ENCODE measurements around the gene SPDYC.

SPDYC gene

GRCh38 chr11:65170058-65170534 lies at the start of gene SPDYC:
SPDYC (plus strand) TSS chr11:65170233; CDS start chr11:65171358, 1,125 bp downstream.
- ATAC-seq = no peak

- no peak for ATAC-seq
Observed at GRCh38 chr11:65120831-65121230, 49.2 kb upstream of the SPDYC start.

GRCh38 chr11:65121447-65121864 lies 48.6 kb upstream of the SPDYC start:
- no peak for ATAC-seq

- peak; percentile 87 to 88 for ATAC-seq
Observed at GRCh38 chr11:65121865-65122696, 48.0 kb upstream of the SPDYC start, which contains the start of the genes FAU and MRPL49. FAU (minus strand) TSS chr11:65122134; CDS start chr11:65121813, 321 bp downstream. MRPL49 (plus strand) TSS chr11:65122321; CDS start chr11:65122347, 26 bp downstream.

GRCh38 chr11:65124480-65125196 lies 45.4 kb upstream of the SPDYC start:
- no peak for ATAC-seq

- ATAC-seq = no peak
Observed at GRCh38 chr11:65125197-65126056, 44.6 kb upstream of the SPDYC start.

GRCh38 chr11:65126624-65127274 lies 43.3 kb upstream of the SPDYC start:
- ATAC-seq = no peak

- ATAC-seq = no peak
Observed at GRCh38 chr11:65127473-65128181, 42.4 kb upstream of the SPDYC start.

GRCh38 chr11:65128182-65129145 lies 41.6 kb upstream of the SPDYC start:
- no peak for ATAC-seq

- no peak for ATAC-seq
Observed at GRCh38 chr11:65129649-65130441, 40.2 kb upstream of the SPDYC start.

GRCh38 chr11:65130631-65131416 lies 39.2 kb upstream of the SPDYC start:
- no peak for ATAC-seq

GRCh38 chr11:65131417-65131776 lies 38.6 kb upstream of the SPDYC start:
- no peak for ATAC-seq

GRCh38 chr11:65131895-65132237 lies 38.2 kb upstream of the SPDYC start:
- no peak for ATAC-seq

- no peak for ATAC-seq
Observed at GRCh38 chr11:65132238-65132987, 37.6 kb upstream of the SPDYC start.

- no peak for ATAC-seq
Observed at GRCh38 chr11:65132988-65133700, 36.9 kb upstream of the SPDYC start.

- ATAC-seq = no peak
Observed at GRCh38 chr11:65133724-65134123, 36.3 kb upstream of the SPDYC start.
